GM19025 (cell line): Measurements from ENCODE around the gene HDAC4.

Experiments
- ATAC-seq: cut with Tn5 transposase; IDR thresholded peaks from one replicate; pipeline ENCODE4 v1.9.1; 2021; ENCODE audit warnings: mild to moderate bottlenecking, low read depth, moderate library complexity; ENCODE audit not compliant: unreplicated experiment

The HDAC4 gene

GRCh38 chr2:239119346-239120126, 281.3 kb downstream of the HDAC4 start:
- ATAC-seq, result no peak

- no peak for ATAC-seq
Observed at GRCh38 chr2:239118675-239119211, 282.1 kb downstream of the HDAC4 start.

GRCh38 chr2:239118264-239118663, 282.6 kb downstream of the HDAC4 start:
- no peak for ATAC-seq

GRCh38 chr2:239117831-239118230, 283.0 kb downstream of the HDAC4 start:
- no peak for ATAC-seq

- ATAC-seq, result no peak
Observed at GRCh38 chr2:239116456-239117246, 284.2 kb downstream of the HDAC4 start.

GRCh38 chr2:239115616-239116015, 285.2 kb downstream of the HDAC4 start:
- ATAC-seq, result no peak

- ATAC-seq, result no peak
Observed at GRCh38 chr2:239114616-239115265, 286.1 kb downstream of the HDAC4 start.

- ATAC-seq, result no peak
Observed at GRCh38 chr2:239114119-239114581, 286.7 kb downstream of the HDAC4 start.

- ATAC-seq, result no peak
Observed at GRCh38 chr2:239113615-239114014, 287.2 kb downstream of the HDAC4 start.

- no peak for ATAC-seq
Observed at GRCh38 chr2:239113171-239113570, 287.6 kb downstream of the HDAC4 start.

- no peak for ATAC-seq
Observed at GRCh38 chr2:239112127-239112774, 288.6 kb downstream of the HDAC4 start.

- ATAC-seq, result no peak
Observed at GRCh38 chr2:239111401-239112100, 289.3 kb downstream of the HDAC4 start.

- no peak for ATAC-seq
Observed at GRCh38 chr2:239110595-239111048, 290.2 kb downstream of the HDAC4 start.

- no peak for ATAC-seq
Observed at GRCh38 chr2:239109928-239110545, 290.8 kb downstream of the HDAC4 start.

- no peak for ATAC-seq
Observed at GRCh38 chr2:239109041-239109927, 291.5 kb downstream of the HDAC4 start.

GRCh38 chr2:239108459-239108858, 292.4 kb downstream of the HDAC4 start:
- no peak for ATAC-seq

- no peak for ATAC-seq
Observed at GRCh38 chr2:239107936-239108335, 292.9 kb downstream of the HDAC4 start.

- ATAC-seq, result no peak
Observed at GRCh38 chr2:239106966-239107365, 293.9 kb downstream of the HDAC4 start.
